GM19455 (cell line): ENCODE data around the gene AKAP1.
A peak's percentile ranks its signal among the peaks of the same experiment; 100 is the strongest.

Experiments used
- ATAC-seq: cut with Tn5 transposase; IDR thresholded peaks from one replicate; pipeline ENCODE4 v1.9.1; 2021; ENCODE audit not compliant: unreplicated experiment

AKAP1 gene, protein sequence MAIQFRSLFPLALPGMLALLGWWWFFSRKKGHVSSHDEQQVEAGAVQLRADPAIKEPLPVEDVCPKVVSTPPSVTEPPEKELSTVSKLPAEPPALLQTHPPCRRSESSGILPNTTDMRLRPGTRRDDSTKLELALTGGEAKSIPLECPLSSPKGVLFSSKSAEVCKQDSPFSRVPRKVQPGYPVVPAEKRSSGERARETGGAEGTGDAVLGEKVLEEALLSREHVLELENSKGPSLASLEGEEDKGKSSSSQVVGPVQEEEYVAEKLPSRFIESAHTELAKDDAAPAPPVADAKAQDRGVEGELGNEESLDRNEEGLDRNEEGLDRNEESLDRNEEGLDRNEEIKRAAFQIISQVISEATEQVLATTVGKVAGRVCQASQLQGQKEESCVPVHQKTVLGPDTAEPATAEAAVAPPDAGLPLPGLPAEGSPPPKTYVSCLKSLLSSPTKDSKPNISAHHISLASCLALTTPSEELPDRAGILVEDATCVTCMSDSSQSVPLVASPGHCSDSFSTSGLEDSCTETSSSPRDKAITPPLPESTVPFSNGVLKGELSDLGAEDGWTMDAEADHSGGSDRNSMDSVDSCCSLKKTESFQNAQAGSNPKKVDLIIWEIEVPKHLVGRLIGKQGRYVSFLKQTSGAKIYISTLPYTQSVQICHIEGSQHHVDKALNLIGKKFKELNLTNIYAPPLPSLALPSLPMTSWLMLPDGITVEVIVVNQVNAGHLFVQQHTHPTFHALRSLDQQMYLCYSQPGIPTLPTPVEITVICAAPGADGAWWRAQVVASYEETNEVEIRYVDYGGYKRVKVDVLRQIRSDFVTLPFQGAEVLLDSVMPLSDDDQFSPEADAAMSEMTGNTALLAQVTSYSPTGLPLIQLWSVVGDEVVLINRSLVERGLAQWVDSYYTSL

GRCh38 chr17:57084802-57085447, at the start of gene AKAP1:
AKAP1 (plus strand) TSS chr17:57085246; CDS start chr17:57105465, 20,219 bp downstream.
- peak; percentile 81 for ATAC-seq

DNA sequence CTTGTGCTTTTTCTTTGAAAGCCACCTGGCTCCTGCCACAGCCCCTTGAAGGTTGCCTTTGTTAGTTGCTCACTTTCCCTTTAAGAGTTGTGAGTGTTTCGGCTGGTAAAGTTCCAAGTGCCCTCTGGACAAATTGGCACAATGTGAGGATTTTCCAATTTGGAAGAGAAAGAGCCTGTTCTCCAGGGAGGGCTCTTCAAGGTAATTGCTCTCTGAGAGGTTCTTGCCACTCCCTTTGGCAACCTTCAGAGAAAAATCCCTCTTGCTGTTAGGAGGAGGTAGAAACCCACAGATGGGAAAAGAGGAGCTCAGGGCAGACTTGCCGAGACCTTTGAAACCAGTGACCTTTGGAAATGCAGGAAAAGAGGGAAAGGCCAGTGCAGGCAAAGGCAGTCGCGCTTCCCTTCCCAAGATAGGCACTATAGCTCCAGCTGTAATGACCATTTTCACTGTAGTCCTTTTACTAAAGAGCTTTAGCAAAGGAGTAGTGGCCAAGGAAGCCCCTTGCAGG, 49.0 kb upstream of the AKAP1 start:
- no peak for ATAC-seq

GRCh38 chr17:57037411-57037810, 47.6 kb upstream of the AKAP1 start:
- ATAC-seq: no peak

DNA sequence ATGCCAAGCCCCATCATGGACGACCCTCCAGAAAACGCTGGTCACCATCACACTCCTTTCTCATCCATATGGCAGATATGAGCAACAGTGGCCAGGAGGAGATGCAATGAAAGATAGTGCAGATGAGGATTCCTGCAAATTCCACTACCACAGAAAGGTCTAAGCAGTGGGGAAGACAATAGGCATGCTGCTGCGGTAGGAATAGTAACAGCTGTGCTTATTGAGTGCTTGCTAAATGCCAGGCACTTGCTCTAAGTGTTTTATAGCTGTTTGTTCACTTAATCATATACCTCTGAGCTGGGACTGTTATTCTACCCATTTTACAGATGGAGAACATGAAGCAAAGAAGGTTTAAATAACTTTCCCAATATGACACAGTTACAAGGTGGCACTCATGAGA, 46.6 kb upstream of the AKAP1 start:
- ATAC-seq: no peak

GRCh38 chr17:57040571-57040970, 44.5 kb upstream of the AKAP1 start:
- ATAC-seq: no peak

GRCh38 chr17:57043276-57043675, 41.8 kb upstream of the AKAP1 start:
- ATAC-seq: no peak

DNA sequence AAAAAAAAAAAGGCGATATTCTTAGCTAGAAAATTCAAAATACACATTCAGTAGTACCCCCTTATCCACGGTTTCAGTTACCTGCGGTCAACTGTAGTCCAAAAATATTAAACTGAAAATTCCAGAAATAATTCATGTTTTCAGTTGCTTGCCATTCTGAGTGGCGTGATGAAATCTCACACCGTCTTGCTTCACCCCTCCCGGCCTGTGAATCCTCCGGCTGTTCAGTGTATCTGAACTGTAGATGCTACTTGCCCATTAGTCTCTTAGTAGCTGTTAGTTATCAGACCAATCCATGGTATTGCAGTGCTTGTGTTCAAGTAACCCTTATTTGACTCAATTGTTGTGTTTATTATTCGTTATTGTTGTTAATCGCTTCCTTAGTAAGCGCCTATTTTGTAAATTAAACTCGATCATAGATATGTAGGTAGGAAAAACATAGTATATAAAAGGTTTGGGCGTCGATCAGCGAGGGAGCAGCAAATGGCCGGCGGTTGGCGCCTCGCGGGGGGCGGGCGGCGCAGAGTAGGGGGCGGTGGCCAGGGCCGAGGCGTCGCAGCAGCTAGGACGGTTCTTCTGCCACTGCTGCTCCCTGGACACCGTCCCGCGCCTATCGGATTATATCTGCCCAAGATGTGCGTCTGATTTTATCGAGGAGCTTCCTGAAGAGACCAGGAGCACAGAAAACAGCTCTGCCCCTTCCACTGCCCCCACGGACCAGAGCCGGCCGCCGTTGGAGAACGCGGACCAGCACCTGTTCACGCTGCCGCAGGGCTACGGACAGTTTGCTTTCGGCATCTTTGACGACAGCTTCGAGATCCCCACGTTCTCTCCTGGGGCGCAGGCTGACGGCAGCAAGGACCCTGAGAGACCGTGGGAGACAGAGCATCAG, 39.8 kb upstream of the AKAP1 start:
- ATAC-seq: peak; percentile 8

DNA sequence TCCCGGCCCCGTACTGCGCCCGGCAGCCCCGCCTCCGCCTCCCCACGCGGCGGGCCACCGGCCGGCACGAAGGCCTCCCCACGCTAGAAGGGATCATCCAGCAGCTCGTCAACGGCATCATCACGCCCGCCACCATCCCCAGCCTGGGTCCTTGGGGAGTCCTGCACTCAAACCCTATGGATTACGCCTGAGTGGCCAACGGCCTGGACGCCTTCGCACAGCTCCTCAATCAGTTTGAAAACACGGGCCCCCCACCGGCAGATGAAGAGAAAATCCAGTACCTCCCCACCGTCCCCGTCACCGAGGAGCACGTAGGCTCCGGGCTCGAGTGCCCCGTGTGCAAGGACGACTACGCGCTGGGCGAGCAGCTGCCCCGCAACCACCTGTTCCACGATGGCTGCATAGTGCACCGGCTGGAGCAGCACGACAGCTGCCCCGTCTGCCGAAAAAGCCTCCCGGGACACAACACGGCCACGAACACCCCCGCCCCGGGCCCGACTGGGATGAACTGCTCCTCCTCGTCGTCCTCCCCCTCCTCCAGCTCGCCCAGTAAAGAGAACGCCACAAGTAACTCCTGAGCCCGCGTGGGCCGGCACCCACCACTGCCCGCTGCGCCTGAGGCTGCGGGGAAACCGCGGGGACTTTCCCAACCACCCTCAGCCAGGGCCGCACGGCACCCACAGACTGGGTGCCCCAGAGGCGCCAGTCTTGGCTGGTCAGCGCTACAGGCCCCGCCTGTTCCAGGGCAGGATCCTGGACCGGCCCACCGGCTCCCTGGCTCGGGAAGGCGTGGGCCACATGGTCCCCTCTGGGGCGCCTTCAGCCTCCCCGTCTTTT, 39.0 kb upstream of the AKAP1 start:
- ATAC-seq: peak; percentile 61

DNA sequence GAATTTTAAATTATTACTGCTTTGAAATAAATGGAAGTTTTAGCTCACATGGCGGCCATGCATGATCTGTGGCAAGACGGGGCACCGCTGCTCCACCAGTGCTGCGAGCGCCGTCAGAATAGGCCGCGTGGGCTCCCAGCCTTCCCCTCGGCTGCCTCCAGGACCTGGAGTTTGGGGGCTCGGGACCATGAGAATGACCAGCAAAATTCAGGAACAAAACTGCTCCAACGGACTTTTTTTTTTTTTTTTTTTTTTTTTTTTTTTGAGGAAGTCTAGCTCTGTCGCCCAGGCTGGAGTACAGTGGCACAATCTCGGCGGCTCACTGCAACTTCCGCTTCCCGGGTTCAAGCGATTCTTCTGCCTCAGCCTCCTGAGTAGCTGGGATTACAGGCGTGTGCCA, 38.3 kb upstream of the AKAP1 start:
- ATAC-seq: no peak

GRCh38 chr17:57048096-57048495, 37.0 kb upstream of the AKAP1 start:
- ATAC-seq: no peak

GRCh38 chr17:57050306-57050705, 34.7 kb upstream of the AKAP1 start:
- ATAC-seq: no peak

- no peak for ATAC-seq
These were observed 33.1 kb upstream of the AKAP1 start for GRCh38 chr17:57051886-57052361.

GRCh38 chr17:57062865-57063264, 22.2 kb upstream of the AKAP1 start:
- no peak for ATAC-seq

DNA sequence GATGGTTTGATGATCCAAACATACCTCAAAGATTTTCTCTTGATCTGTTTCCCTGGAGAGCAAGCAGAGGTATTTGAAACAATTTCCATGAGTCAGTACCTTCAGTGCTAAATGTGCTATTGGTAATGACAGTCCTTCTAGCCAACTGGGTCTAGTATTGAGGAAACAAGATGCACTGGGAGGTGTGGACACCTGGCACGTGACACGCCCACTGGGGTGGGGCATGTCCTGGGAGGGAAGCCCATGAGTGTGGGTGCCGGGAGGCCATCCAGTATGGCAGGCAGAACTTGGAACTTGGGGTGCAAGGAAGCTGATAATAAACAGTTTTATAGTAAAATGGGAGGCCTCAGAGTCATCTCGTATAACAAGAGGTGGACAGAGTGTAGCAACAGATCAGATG, 17.9 kb upstream of the AKAP1 start:
- ATAC-seq: no peak

GRCh38 chr17:57067781-57068180, 17.3 kb upstream of the AKAP1 start:
- ATAC-seq: no peak

GRCh38 chr17:57068222-57068658, 16.8 kb upstream of the AKAP1 start:
- ATAC-seq: no peak

DNA sequence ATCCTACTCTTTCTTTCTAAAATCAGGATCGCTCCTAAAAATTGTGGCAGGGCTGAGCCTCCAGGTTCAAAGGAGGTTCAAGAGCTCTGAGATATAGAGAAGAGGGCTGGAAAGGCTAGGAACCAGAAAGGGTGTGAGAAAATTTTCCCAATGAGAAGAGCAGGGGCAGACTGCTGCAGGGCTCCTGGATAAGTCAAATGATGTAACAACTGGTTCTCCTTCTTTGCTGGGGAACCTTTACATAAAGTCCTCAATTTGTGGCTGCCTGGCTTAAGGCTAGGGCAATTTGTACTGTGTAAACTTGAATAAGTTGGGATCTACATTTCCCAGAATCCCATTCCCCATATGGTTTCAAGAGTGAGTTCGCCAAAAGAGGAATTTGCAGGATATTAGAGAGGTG, 16.3 kb upstream of the AKAP1 start:
- ATAC-seq: no peak

DNA sequence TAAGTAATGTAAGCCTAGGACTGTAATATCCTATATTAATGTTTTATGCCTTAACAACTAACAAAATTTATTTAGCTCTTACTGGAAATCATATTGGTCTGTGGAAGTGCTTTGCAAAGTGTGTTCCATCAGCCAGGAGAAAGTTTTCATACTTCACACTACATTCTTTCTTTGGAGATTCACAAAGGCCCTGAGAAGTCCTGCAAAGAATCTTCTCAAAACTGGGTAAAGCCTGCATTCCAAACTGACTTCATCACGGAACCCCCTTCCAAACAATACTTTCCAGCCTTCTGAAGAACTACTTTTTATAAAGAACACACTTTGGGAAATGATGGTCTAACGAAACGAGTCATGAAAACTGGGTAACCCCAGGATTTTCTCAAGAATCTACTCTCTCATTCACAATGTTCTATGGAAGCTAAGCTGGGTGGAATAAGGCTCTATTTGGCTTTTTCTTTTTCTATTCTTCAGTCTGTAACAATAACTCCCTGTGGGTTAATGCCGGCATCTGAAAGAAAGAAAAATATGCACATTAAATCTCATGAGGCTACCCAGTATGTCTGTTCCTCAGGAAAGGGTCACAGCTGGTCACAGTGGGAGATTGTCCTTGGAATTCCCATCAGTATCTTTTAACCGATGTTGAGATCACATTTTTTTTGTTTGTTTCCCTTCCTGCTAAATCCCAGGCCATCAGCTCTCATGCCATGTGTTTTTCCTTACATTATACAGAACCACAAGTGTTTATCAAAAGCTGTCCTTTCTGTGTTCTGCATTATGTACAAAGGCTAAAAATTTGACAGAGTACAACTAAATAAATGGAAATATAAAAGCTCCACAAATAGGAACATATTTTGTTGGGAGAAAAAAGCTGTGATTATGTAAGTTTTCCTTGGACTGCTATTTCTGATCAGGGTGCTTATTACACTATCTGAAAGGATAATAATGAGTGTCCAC, 12.8 kb upstream of the AKAP1 start:
- no peak for ATAC-seq
